Measurements from ENCODE around the gene TSGA10. TPM values are rescaled to one million over a fixed set of nuclear protein-coding genes. Genes with fewer than 3 reads are reported as not detected.

Gene TSGA10
- total and polyA plus RNA-seq, 4 donors: 3.8 to 37.3 (median 9.1) TPM

DNA sequence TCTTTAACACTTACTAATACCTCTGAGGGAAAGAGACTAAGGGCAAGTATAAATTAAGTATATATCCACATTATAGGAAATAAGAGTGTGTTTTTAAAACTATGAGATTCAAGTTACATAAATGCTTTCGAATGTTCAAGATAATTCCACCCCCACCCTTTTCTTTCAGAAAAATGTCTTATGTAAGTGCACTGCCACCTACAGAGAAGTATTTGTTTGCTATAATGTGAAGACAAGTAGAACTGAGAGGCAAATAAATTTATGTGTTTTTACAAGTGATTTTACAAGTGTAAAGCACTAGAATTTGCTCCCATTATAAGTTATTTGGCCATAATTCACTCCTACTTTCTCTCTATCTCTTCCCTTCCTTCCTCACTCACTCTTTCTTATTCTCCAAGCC lies 118.8 kb downstream of the TSGA10 start:
- DNase-seq (peak in 1 of 3 donors; percentile 0), ATAC-seq (ENCODE audit: insufficient read depth, low FRiP score) (no peak)
- 73 to 89% methylated on average over 1 of the region's 1 CpG for WGBS, 2 donors
- H3K4me1 ChIP-seq (ENCODE audit: control insufficient read depth in 5 of 5, insufficient read depth in 5 of 5, low read length in 5 of 5): no peaks in the 10 kb centered on the region
- no peak overlapping the region for H3K27ac ChIP-seq (ENCODE audit: low read depth in 1 of 2, low read length in 1 of 2)
- H3K9ac ChIP-seq (ENCODE audit: insufficient read depth in 1 of 2, low read length in 2 of 2): no peak overlapping the region
- H3K27me3 ChIP-seq (ENCODE audit: control insufficient read depth in 3 of 3, insufficient read depth in 3 of 3, low read length in 2 of 3): no peaks in the 10 kb centered on the region
- no peaks in the 10 kb centered on the region for H3K36me3 ChIP-seq (ENCODE audit: control insufficient read depth in 4 of 4, insufficient read depth in 4 of 4, low read length in 4 of 4)
- TF ChIP-seq, protein P1, sequence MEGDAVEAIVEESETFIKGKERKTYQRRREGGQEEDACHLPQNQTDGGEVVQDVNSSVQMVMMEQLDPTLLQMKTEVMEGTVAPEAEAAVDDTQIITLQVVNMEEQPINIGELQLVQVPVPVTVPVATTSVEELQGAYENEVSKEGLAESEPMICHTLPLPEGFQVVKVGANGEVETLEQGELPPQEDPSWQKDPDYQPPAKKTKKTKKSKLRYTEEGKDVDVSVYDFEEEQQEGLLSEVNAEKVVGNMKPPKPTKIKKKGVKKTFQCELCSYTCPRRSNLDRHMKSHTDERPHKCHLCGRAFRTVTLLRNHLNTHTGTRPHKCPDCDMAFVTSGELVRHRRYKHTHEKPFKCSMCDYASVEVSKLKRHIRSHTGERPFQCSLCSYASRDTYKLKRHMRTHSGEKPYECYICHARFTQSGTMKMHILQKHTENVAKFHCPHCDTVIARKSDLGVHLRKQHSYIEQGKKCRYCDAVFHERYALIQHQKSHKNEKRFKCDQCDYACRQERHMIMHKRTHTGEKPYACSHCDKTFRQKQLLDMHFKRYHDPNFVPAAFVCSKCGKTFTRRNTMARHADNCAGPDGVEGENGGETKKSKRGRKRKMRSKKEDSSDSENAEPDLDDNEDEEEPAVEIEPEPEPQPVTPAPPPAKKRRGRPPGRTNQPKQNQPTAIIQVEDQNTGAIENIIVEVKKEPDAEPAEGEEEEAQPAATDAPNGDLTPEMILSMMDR (IDR thresholded peaks at IDR 0.05; ENCODE audit: control extremely low read depth, extremely low read depth): no peak
- no peak overlapping the region for H3K4me3 ChIP-seq
- H3K9me3 ChIP-seq (ENCODE audit: control insufficient read depth in 4 of 4, insufficient read depth in 3 of 4, low read length in 3 of 4): no peaks in the 10 kb centered on the region

DNA sequence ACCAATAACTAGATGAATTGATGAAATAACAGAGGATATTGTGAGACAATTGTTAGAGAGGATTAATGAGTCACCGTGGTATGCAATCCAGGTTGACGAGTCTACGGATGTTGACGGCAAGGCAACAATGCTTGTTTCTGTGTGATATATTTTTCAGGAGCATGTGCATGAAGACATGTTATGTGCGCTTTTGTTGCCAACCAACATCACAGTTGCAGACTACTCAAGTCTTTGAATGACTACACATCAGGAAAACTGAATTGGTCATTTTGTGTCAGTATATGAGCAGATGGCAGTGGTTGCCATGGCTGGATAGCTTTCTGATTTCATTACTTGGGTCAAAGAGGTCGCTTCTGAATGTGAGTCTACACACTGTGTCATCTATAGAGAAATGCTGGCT lies 122.0 kb downstream of the TSGA10 start:
- H3K4me3 ChIP-seq: no peak overlapping the region
- H3K36me3 ChIP-seq (ENCODE audit: control insufficient read depth in 4 of 4, insufficient read depth in 4 of 4, low read length in 4 of 4): no peaks in the 10 kb centered on the region
- 90 to 95% methylated on average over 6 of the region's 6 CpGs for WGBS, 2 donors
- H3K27me3 ChIP-seq (ENCODE audit: control insufficient read depth in 3 of 3, insufficient read depth in 3 of 3, low read length in 2 of 3): no peaks in the 10 kb centered on the region
- DNase-seq: no peak
- TF ChIP-seq, protein P1 (IDR thresholded peaks at IDR 0.05; ENCODE audit: control extremely low read depth, extremely low read depth): no peak
- H3K4me1 ChIP-seq (ENCODE audit: control insufficient read depth in 5 of 5, insufficient read depth in 5 of 5, low read length in 5 of 5): no peaks in the 10 kb centered on the region
- ATAC-seq (ENCODE audit: insufficient read depth, low FRiP score): no peak
- no peaks in the 10 kb centered on the region for H3K9me3 ChIP-seq (ENCODE audit: control insufficient read depth in 4 of 4, insufficient read depth in 3 of 4, low read length in 3 of 4)
- H3K27ac ChIP-seq (ENCODE audit: low read depth in 1 of 2, low read length in 1 of 2): no peak overlapping the region
- H3K9ac ChIP-seq (ENCODE audit: insufficient read depth in 1 of 2, low read length in 2 of 2): no peak overlapping the region

DNA sequence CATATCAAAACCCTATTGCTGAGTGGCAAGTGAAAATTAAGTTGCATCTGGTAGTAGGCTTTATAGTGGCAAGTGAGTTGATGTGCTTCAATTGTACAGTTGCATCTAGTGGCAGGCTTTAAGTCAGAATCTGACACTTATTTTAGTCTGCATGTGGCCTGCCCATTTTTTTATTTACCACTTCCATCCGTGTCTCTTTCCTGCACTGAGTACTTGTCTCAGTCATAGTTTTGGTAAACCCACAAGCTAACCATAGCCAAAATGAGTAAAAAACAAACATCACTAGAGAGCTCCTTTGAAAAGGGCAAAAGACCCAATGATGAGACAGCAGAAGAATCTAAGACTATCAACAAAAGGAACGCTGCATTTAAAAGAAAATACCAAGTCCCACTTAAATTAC lies 122.7 kb downstream of the TSGA10 start:
- Histone ChIP-seq H3K27ac (ENCODE audit: low read depth in 1 of 2, low read length in 1 of 2) (no peak overlapping the region), H3K36me3 (ENCODE audit: control insufficient read depth in 4 of 4, insufficient read depth in 4 of 4, low read length in 4 of 4) (no peaks in the 10 kb centered on the region), H3K4me3 (no peak overlapping the region), H3K27me3 (ENCODE audit: control insufficient read depth in 3 of 3, insufficient read depth in 3 of 3, low read length in 2 of 3) (no peaks in the 10 kb centered on the region), H3K9me3 (ENCODE audit: control insufficient read depth in 4 of 4, insufficient read depth in 3 of 4, low read length in 3 of 4) (peaks cover 0 to under 1% (median 0%) of the 10 kb centered on the region in 4 donors), H3K9ac (ENCODE audit: insufficient read depth in 1 of 2, low read length in 2 of 2) (no peak overlapping the region), H3K4me1 (ENCODE audit: control insufficient read depth in 5 of 5, insufficient read depth in 5 of 5, low read length in 5 of 5) (no peaks in the 10 kb centered on the region)
- no peak for DNase-seq
- TF ChIP-seq, protein P1 (IDR thresholded peaks at IDR 0.05; ENCODE audit: control extremely low read depth, extremely low read depth): no peak
- ATAC-seq (ENCODE audit: insufficient read depth, low FRiP score): no peak
- WGBS, 2 donors: 76 to 87% methylated on average over 2 of the region's 2 CpGs

DNA sequence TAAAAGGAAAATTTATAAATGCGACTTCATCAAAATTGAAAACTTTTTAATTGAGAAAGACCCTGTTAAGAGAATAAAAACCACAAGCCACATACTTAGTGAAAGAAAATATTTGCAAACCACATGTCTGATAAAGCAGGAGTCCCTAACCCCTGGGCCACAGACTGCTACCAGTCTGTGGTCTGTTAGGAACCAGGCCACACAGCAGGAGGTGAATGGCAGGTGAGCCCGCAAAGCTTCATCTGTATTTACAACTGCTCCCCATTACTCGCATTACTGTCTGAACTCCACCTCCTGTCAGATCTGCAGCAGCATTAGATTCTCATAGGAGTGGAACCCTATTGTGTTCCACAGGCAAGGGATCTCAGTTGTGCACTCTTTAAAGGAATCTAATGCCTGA lies 123.3 kb downstream of the TSGA10 start:
- Histone ChIP-seq H3K27me3 (ENCODE audit: control insufficient read depth in 3 of 3, insufficient read depth in 3 of 3, low read length in 2 of 3) (no peaks in the 10 kb centered on the region), H3K36me3 (ENCODE audit: control insufficient read depth in 4 of 4, insufficient read depth in 4 of 4, low read length in 4 of 4) (no peaks in the 10 kb centered on the region), H3K27ac (ENCODE audit: low read depth in 1 of 2, low read length in 1 of 2) (no peak overlapping the region), H3K4me3 (no peak overlapping the region), H3K9me3 (ENCODE audit: control insufficient read depth in 4 of 4, insufficient read depth in 3 of 4, low read length in 3 of 4) (peaks cover 0 to 3% (median 0%) of the 10 kb centered on the region in 4 donors), H3K9ac (ENCODE audit: insufficient read depth in 1 of 2, low read length in 2 of 2) (no peak overlapping the region), H3K4me1 (ENCODE audit: control insufficient read depth in 5 of 5, insufficient read depth in 5 of 5, low read length in 5 of 5) (no peaks in the 10 kb centered on the region)
- WGBS, 2 donors: 90 to 93% methylated on average over 3 of the region's 3 CpGs
- DNase-seq (no peak), ATAC-seq (ENCODE audit: insufficient read depth, low FRiP score) (no peak)
- TF ChIP-seq, protein P1 (IDR thresholded peaks at IDR 0.05; ENCODE audit: control extremely low read depth, extremely low read depth): no peak
